GM04503 (cell line): Measurements from ENCODE around the gene RABIF.
"Not testable (repeated sequence)": the region's sequence is repeated elsewhere in the genome, so short reads cannot be mapped to it uniquely, and the experiment has no call there.

ENCODE experiments used
- DNase-seq: peaks from one replicate; pipeline ENCODE4 v3.0.0-alpha.2; 2012; ENCODE audit warnings: low read depth

RABIF gene

GRCh38 chr1:202834771-202835547, 54.0 kb downstream of the RABIF start:
- no peak for DNase-seq

- DNase-seq: no peak
Observed at GRCh38 chr1:202831906-202832305, 57.0 kb downstream of the RABIF start.

DNA sequence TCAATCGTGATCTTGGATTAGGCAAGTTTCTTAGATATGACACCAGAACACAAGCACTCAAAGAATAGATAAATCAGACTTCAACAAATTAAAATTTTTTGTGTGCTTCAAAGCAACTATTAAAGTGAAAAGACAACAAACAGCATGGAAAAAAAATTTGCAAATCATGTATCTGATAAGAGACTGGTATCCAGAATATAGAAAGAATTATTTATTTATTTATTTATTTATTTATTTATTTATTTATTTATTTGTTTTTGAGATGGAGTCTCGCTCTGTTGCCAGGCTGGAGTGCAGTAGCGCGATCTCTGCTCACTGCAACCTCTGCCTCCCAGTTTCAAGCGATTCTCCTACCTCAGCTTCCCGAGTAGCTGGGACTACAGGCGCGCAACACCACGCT, 59.7 kb downstream of the RABIF start:
- DNase-seq: not testable (repeated sequence)
